Subcutaneous abdominal adipose tissue (tissue), 5 donors: ENCODE measurements around the gene C19orf81.

Experiments
- H3K27ac ChIP-seq: one replicate; pipeline ENCODE4 v1.7.0; 2013; ENCODE audit warnings: low read depth, mild to moderate bottlenecking, inconsistent platforms, low read length, moderate library complexity
- H3K27me3 ChIP-seq, 5 donors: one replicate each; pipeline ENCODE4 v1.7.0; 2013; ENCODE audit warnings: low read length in 5 of 5, inconsistent platforms in 1 of 5; ENCODE audit not compliant: control insufficient read depth in 5 of 5, insufficient read depth in 4 of 5
- H3K36me3 ChIP-seq, 5 donors: one replicate each; pipeline ENCODE4 v1.7.0; 2013; ENCODE audit warnings: low read length in 5 of 5; ENCODE audit not compliant: control insufficient read depth in 5 of 5, insufficient read depth in 5 of 5
- H3K4me1 ChIP-seq, 5 donors: one replicate each; pipeline ENCODE4 v1.7.0; 2013; ENCODE audit warnings: low read length in 5 of 5, mild to moderate bottlenecking in 3 of 5, moderate library complexity in 1 of 5; ENCODE audit not compliant: control insufficient read depth in 5 of 5, insufficient read depth in 5 of 5
- H3K4me3 ChIP-seq, 5 donors: one replicate each; pipeline ENCODE4 v1.7.0; 2013; ENCODE audit warnings: low read length in 5 of 5, low read depth in 1 of 5
- H3K9ac ChIP-seq, 5 donors: one replicate each; pipeline ENCODE4 v1.7.0; 2013; ENCODE audit warnings: low read length in 5 of 5, mild to moderate bottlenecking in 4 of 5, moderate library complexity in 3 of 5
- H3K9me3 ChIP-seq, 5 donors: one replicate each; pipeline ENCODE4 v1.7.0; 2013; ENCODE audit warnings: low read length in 5 of 5; ENCODE audit not compliant: control insufficient read depth in 5 of 5
- donor health status: healthy.
- donor health status: healthy.
- donor health status: healthy.
- donor health status: healthy.
- donor health status: healthy.

C19orf81 gene

GRCh38 chr19:50628551-50628950 is 20.7 kb upstream of the C19orf81 start:
- H3K9ac ChIP-seq = no peak overlapping the region

GRCh38 chr19:50629194-50629593 is 20.1 kb upstream of the C19orf81 start:
- H3K4me1 ChIP-seq = no peaks in the 10 kb centered on the region
- peaks cover 0 to 10% (median 5%) of the 10 kb centered on the region in 5 donors for H3K27me3 ChIP-seq
- H3K9me3 ChIP-seq = peaks cover 9 to 20% (median 19%) of the 10 kb centered on the region in 5 donors
- H3K36me3 ChIP-seq = no peaks in the 10 kb centered on the region
- H3K9ac ChIP-seq = no peak overlapping the region
- H3K4me3 ChIP-seq = no peak overlapping the region
- no peak overlapping the region for H3K27ac ChIP-seq

More at GRCh38 chr19:50628551-50628950, 20.7 kb upstream of the C19orf81 start:
- H3K27ac ChIP-seq = no peak overlapping the region
- peaks cover 3 to 13% (median 13%) of the 10 kb centered on the region in 5 donors for H3K9me3 ChIP-seq
- H3K4me1 ChIP-seq = no peaks in the 10 kb centered on the region
- H3K4me3 ChIP-seq = no peak overlapping the region
- H3K36me3 ChIP-seq = no peaks in the 10 kb centered on the region
- H3K27me3 ChIP-seq = peaks cover 0 to 10% (median 5%) of the 10 kb centered on the region in 5 donors

- H3K9me3 ChIP-seq = peaks cover 11 to 26% (median 25%) of the 10 kb centered on the region in 5 donors
- no peaks in the 10 kb centered on the region for H3K36me3 ChIP-seq
- no peaks in the 10 kb centered on the region for H3K4me1 ChIP-seq
- H3K27ac ChIP-seq = no peak overlapping the region
- no peak overlapping the region for H3K4me3 ChIP-seq
- H3K27me3 ChIP-seq = peaks cover 0 to 10% (median 5%) of the 10 kb centered on the region in 5 donors
- H3K9ac ChIP-seq = no peak overlapping the region
Observed at GRCh38 chr19:50629801-50630200, 19.4 kb upstream of the C19orf81 start.

GRCh38 chr19:50632151-50632835 is 17.0 kb upstream of the C19orf81 start:
- no peak overlapping the region for H3K27ac ChIP-seq
- peaks cover 14 to 35% (median 33%) of the 10 kb centered on the region in 5 donors for H3K9me3 ChIP-seq
- H3K27me3 ChIP-seq = peaks cover 0 to 22% (median 18%) of the 10 kb centered on the region in 5 donors
- H3K9ac ChIP-seq = no peak overlapping the region
- no peaks in the 10 kb centered on the region for H3K4me1 ChIP-seq
- H3K4me3 ChIP-seq = no peak overlapping the region
- no peaks in the 10 kb centered on the region for H3K36me3 ChIP-seq

- H3K9ac ChIP-seq = no peak overlapping the region
Observed at GRCh38 chr19:50633359-50633758, 15.9 kb upstream of the C19orf81 start.

GRCh38 chr19:50633973-50634372 is 15.3 kb upstream of the C19orf81 start:
- Histone ChIP-seq H3K27ac (no peak overlapping the region), H3K4me3 (peak overlapping the region in 2 of 5 donors; percentile 40 to 46), H3K4me1 (peaks cover 0 to 2% (median 0%) of the 10 kb centered on the region in 5 donors), H3K36me3 (no peaks in the 10 kb centered on the region), H3K9ac (no peak overlapping the region), H3K9me3 (peaks cover 14 to 35% (median 33%) of the 10 kb centered on the region in 5 donors), H3K27me3 (peaks cover 11 to 39% (median 34%) of the 10 kb centered on the region in 5 donors)

More at GRCh38 chr19:50633359-50633758, 15.9 kb upstream of the C19orf81 start:
- no peaks in the 10 kb centered on the region for H3K4me1 ChIP-seq
- H3K9me3 ChIP-seq = peaks cover 14 to 35% (median 33%) of the 10 kb centered on the region in 5 donors
- peak overlapping the region in 1 of 5 donors; percentile 46 for H3K4me3 ChIP-seq
- peaks cover 6 to 33% (median 28%) of the 10 kb centered on the region in 5 donors for H3K27me3 ChIP-seq
- H3K36me3 ChIP-seq = no peaks in the 10 kb centered on the region
- no peak overlapping the region for H3K27ac ChIP-seq

- Histone ChIP-seq H3K27me3 (peaks cover 19 to 48% (median 40%) of the 10 kb centered on the region in 5 donors), H3K36me3 (no peaks in the 10 kb centered on the region), H3K4me3 (no peak overlapping the region), H3K4me1 (peaks cover 0 to 11% (median 4%) of the 10 kb centered on the region in 5 donors), H3K9ac (no peak overlapping the region), H3K27ac (no peak overlapping the region), H3K9me3 (peaks cover 14 to 35% (median 33%) of the 10 kb centered on the region in 5 donors)
Observed at GRCh38 chr19:50636317-50637085, 12.7 kb upstream of the C19orf81 start.

GRCh38 chr19:50638600-50638999 is 10.6 kb upstream of the C19orf81 start:
- Histone ChIP-seq H3K9me3 (peaks cover 11 to 21% (median 20%) of the 10 kb centered on the region in 5 donors), H3K4me3 (no peak overlapping the region), H3K4me1 (peaks cover 0 to 11% (median 4%) of the 10 kb centered on the region in 5 donors), H3K27ac (no peak overlapping the region), H3K27me3 (peaks cover 21 to 53% (median 43%) of the 10 kb centered on the region in 5 donors), H3K9ac (no peak overlapping the region), H3K36me3 (no peaks in the 10 kb centered on the region)

- H3K36me3 ChIP-seq = no peaks in the 10 kb centered on the region
- no peak within 1 kb of the TSS for H3K27ac ChIP-seq
- H3K27me3 ChIP-seq = peaks cover 21 to 55% (median 45%) of the 10 kb centered on the region in 5 donors
- H3K9me3 ChIP-seq = peaks cover 3 to 13% (median 11%) of the 10 kb centered on the region in 5 donors
- H3K9ac ChIP-seq = no peak within 1 kb of the TSS
- H3K4me3 ChIP-seq = peak within 1 kb of the TSS in 3 of 5 donors; percentile 36 to 57 (median 38)
- peaks cover 0 to 11% (median 4%) of the 10 kb centered on the region in 5 donors for H3K4me1 ChIP-seq
Observed at GRCh38 chr19:50639121-50640112, 9.8 kb upstream of the C19orf81 start, which contains the start of gene SYT3. SYT3 (minus strand) TSS chr19:50639881; CDS start chr19:50637411, 2,470 bp downstream.
